Activated CD4-positive, alpha-beta T cell treated with anti-CD3 and anti-CD28 coated beads for 1 hour (primary cell): Measurements from ENCODE around the gene OR5J2.
"Not testable (repeated sequence)": the region's sequence is repeated elsewhere in the genome, so short reads cannot be mapped to it uniquely, and the experiment has no call there.

Source experiments
- DNase-seq: peaks from one replicate; pipeline ENCODE4 v3.0.0-alpha.2; 2020

Gene OR5J2

GRCh38 chr11:56176318-56176717 is at the start of gene OR5J2:
TSS of gene OR5J2 (plus strand) at chr11:56176618. CDS start at chr11:56176618, 0 bp downstream.
- DNase-seq: no peak

- DNase-seq: no peak
Measured at GRCh38 chr11:56140151-56140661, 36.2 kb upstream of the OR5J2 start, which contains the start of gene OR8J3. TSS of gene OR8J3 (minus strand) at chr11:56140201. CDS start at chr11:56137718, 2,483 bp downstream.

- DNase-seq: not testable (repeated sequence)
Measured at GRCh38 chr11:56143681-56144080, 32.7 kb upstream of the OR5J2 start.

GRCh38 chr11:56151376-56151775 is 25.0 kb upstream of the OR5J2 start:
- no peak for DNase-seq

- DNase-seq: no peak
Measured at GRCh38 chr11:56152333-56152732, 24.1 kb upstream of the OR5J2 start.

GRCh38 chr11:56160217-56160616 is 16.2 kb upstream of the OR5J2 start, which contains the start of gene OR8K5:
TSS of gene OR8K5 (minus strand) at chr11:56160317. CDS start at chr11:56160317, 0 bp downstream.
- DNase-seq: no peak

DNA sequence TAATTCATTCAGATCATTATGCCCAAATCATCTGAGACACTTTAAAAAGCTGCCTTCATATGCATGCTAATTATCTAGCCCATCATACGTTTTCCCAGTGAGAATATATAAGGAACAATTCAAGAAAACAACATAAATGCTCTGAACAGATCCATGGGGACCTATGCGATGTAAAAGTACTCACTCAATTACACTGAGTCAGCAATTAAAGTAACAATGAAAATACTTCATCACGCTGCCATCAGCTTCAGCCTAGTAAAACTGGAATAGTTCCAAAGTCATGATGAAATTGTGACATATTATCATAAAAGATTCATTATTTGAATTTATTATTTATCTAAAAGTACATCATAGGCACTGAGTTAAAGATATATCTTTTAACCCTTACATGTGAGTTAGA is 12.6 kb upstream of the OR5J2 start:
- no peak for DNase-seq

GRCh38 chr11:56172256-56172830 is 4.1 kb upstream of the OR5J2 start:
- no peak for DNase-seq

GRCh38 chr11:56183459-56183858 is 7.0 kb downstream of the OR5J2 start:
- DNase-seq: no peak

- DNase-seq: no peak
Measured at GRCh38 chr11:56188602-56189001, 12.2 kb downstream of the OR5J2 start.

- no peak for DNase-seq
Measured at GRCh38 chr11:56196705-56197104, 20.3 kb downstream of the OR5J2 start.

DNA sequence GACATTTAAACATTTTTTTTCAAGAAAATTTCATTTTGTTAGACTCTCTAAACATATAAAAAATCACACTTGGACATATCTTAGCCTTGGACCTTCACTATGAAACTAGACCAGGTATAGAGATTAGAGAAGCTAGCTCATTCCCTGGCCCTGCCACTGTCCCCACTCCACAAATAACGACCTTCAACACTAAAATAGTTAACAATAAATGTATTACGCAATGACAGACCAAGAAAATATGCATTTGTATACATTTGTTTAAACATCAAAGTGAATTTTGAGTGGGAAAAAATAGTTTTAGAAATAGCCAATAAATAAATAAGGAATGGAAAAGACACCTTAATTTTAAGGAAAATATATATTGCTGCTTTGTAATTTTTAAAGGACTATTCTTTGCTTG is 20.9 kb downstream of the OR5J2 start:
- DNase-seq: no peak

DNA sequence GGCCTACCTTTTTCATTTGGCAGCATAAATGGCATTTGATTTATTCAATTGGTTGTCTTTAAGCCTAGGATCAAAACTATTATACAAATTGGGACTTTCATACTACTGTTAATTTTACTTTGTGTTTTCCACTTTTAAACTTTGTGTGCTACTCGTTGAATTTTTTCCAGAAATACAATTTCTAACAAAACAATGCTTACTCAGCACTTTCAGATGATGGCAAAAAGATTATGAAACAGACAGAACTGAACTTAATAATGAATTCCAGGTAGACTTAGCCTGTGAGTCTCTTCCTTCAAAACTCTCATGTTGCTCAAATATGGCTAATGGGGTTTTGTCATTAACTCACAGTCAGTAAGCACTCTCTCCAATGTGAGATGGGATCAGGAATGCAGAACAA is 31.4 kb downstream of the OR5J2 start:
- no peak for DNase-seq

DNA sequence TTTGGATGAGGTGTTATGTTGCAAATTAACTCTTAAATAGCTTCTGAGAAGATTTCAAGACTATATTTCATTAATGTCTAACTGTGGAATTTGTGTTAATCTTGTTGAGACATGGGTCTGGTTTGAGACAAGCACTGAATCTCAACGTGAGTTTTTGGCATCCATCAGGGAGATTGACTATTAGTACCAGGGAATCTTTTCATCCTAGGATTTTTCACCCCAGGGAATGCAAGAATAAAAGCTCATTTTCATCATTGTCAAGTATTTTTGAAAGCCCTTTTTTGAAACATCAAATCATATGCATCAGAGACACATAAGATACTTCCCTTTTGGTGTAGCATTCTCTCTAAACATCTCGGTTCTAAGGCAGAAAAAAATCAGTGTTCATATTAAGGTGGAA is 38.1 kb downstream of the OR5J2 start:
- DNase-seq: no peak

DNA sequence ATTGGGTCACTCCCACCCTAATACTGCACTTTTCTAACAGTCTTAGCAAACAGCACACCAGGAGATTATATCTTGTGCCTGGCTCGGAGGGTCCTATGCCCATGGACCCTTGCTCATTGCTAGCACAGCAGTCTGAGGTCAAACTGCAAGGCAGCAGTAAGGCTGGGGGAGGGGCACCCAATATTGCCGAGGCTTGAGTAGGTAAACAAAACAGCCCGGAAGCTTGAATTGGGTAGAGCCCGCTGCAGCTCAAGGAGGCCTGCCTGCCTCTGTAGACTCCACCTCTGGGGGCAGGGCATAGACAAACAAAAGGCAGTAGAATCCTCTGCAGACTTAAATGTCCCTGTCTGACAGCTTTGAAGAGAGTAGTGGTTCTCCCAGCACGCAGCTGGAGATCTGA is 43.3 kb downstream of the OR5J2 start:
- not testable (repeated sequence) for DNase-seq
